ENCODE results near the gene NAAA. TPM values are rescaled to one million over a fixed set of nuclear protein-coding genes. Genes with fewer than 3 reads are reported as not detected.

NAAA gene
- total and polyA plus RNA-seq, 2 donors from 2014 or later, result 32.9 to 58.1 TPM

GRCh38 chr4:75922588-75922987, 18.2 kb downstream of the NAAA start:
- no peak overlapping the region for H3K4me3 ChIP-seq (ENCODE audit: low read length in 3 of 3)
- H3K27ac ChIP-seq (ENCODE audit: low read depth in 2 of 2, low read length in 2 of 2), result no peak overlapping the region
- no peaks in the 10 kb centered on the region for H3K9me3 ChIP-seq (ENCODE audit: control insufficient read depth in 2 of 3, insufficient read depth in 1 of 3, low read length in 3 of 3)
- H3K9ac ChIP-seq (ENCODE audit: low read length in 3 of 3), result no peak overlapping the region
- no peaks in the 10 kb centered on the region for H3K4me1 ChIP-seq (ENCODE audit: control insufficient read depth in 2 of 3, insufficient read depth in 2 of 3, low read depth in 1 of 3, low read length in 3 of 3)
- no peak for DNase-seq
- intact Hi-C loops (cut with DNase I), result no loop called here
- H3K27me3 ChIP-seq (ENCODE audit: control insufficient read depth, insufficient read depth, low read length), result no peaks in the 10 kb centered on the region
- no peak for FAIRE-seq
- TF ChIP-seq CTCF (IDR thresholded peaks at IDR 0.05; ENCODE audit: borderline replicate concordance, extremely low read depth, insufficient read depth), result no peak
- H3K36me3 ChIP-seq (ENCODE audit: control insufficient read depth in 2 of 3, insufficient read depth in 3 of 3, low read length in 3 of 3), result peaks cover 0 to 8% (median 3%) of the 10 kb centered on the region in 3 donors

GRCh38 chr4:75921910-75922309, 18.9 kb downstream of the NAAA start:
- peaks cover 0 to 8% (median 3%) of the 10 kb centered on the region in 3 donors for H3K36me3 ChIP-seq (ENCODE audit: control insufficient read depth in 2 of 3, insufficient read depth in 3 of 3, low read length in 3 of 3)
- FAIRE-seq, result no peak
- TF ChIP-seq CTCF (IDR thresholded peaks at IDR 0.05; ENCODE audit: borderline replicate concordance, extremely low read depth, insufficient read depth), result no peak

GRCh38 chr4:75920327-75920726, 20.5 kb downstream of the NAAA start:
- no peak overlapping the region for H3K27ac ChIP-seq (ENCODE audit: low read depth in 2 of 2, low read length in 2 of 2)
- peaks cover 0 to 5% (median 0%) of the 10 kb centered on the region in 3 donors for H3K4me1 ChIP-seq (ENCODE audit: control insufficient read depth in 2 of 3, insufficient read depth in 2 of 3, low read depth in 1 of 3, low read length in 3 of 3)
- DNase-seq, result no peak
- intact Hi-C loops (cut with DNase I), result no loop called here
- peaks cover 0 to 3% (median 3%) of the 10 kb centered on the region in 3 donors for H3K36me3 ChIP-seq (ENCODE audit: control insufficient read depth in 2 of 3, insufficient read depth in 3 of 3, low read length in 3 of 3)
- FAIRE-seq, result no peak
- no peak overlapping the region for H3K4me3 ChIP-seq (ENCODE audit: low read length in 3 of 3)
- no peak for TF ChIP-seq CTCF (IDR thresholded peaks at IDR 0.05; ENCODE audit: borderline replicate concordance, extremely low read depth, insufficient read depth)
- H3K9ac ChIP-seq (ENCODE audit: low read length in 3 of 3), result no peak overlapping the region
- no peaks in the 10 kb centered on the region for H3K27me3 ChIP-seq (ENCODE audit: control insufficient read depth, insufficient read depth, low read length)
- H3K9me3 ChIP-seq (ENCODE audit: control insufficient read depth in 2 of 3, insufficient read depth in 1 of 3, low read length in 3 of 3), result no peaks in the 10 kb centered on the region

More at GRCh38 chr4:75921910-75922309, 18.9 kb downstream of the NAAA start:
- DNase-seq, result no peak
- Histone ChIP-seq H3K4me1 (ENCODE audit: control insufficient read depth in 2 of 3, insufficient read depth in 2 of 3, low read depth in 1 of 3, low read length in 3 of 3) (peaks cover 0 to 5% (median 0%) of the 10 kb centered on the region in 3 donors), H3K9ac (ENCODE audit: low read length in 3 of 3) (no peak overlapping the region), H3K9me3 (ENCODE audit: control insufficient read depth in 2 of 3, insufficient read depth in 1 of 3, low read length in 3 of 3) (no peaks in the 10 kb centered on the region), H3K27ac (ENCODE audit: low read depth in 2 of 2, low read length in 2 of 2) (no peak overlapping the region), H3K4me3 (ENCODE audit: low read length in 3 of 3) (no peak overlapping the region), H3K27me3 (ENCODE audit: control insufficient read depth, insufficient read depth, low read length) (no peaks in the 10 kb centered on the region)
- intact Hi-C loops (cut with DNase I), result no loop called here

- DNase-seq (no peak), FAIRE-seq (no peak)
- H3K36me3 ChIP-seq (ENCODE audit: control insufficient read depth in 2 of 3, insufficient read depth in 3 of 3, low read length in 3 of 3), result peaks cover 0 to 3% (median 3%) of the 10 kb centered on the region in 3 donors
- TF ChIP-seq CTCF (IDR thresholded peaks at IDR 0.05; ENCODE audit: borderline replicate concordance, extremely low read depth, insufficient read depth), result no peak
- H3K4me3 ChIP-seq (ENCODE audit: low read length in 3 of 3), result no peak overlapping the region
- H3K9me3 ChIP-seq (ENCODE audit: control insufficient read depth in 2 of 3, insufficient read depth in 1 of 3, low read length in 3 of 3), result no peaks in the 10 kb centered on the region
- intact Hi-C loops (cut with DNase I), result no loop called here
- no peak overlapping the region for H3K9ac ChIP-seq (ENCODE audit: low read length in 3 of 3)
- H3K27me3 ChIP-seq (ENCODE audit: control insufficient read depth, insufficient read depth, low read length), result no peaks in the 10 kb centered on the region
- H3K27ac ChIP-seq (ENCODE audit: low read depth in 2 of 2, low read length in 2 of 2), result no peak overlapping the region
- H3K4me1 ChIP-seq (ENCODE audit: control insufficient read depth in 2 of 3, insufficient read depth in 2 of 3, low read depth in 1 of 3, low read length in 3 of 3), result peaks cover 0 to 5% (median 0%) of the 10 kb centered on the region in 3 donors
Observed at GRCh38 chr4:75919920-75920319, 20.9 kb downstream of the NAAA start.

Data from kidney (tissue), 14 donors.